ENCODE data around the gene UBXN7.
"Not testable (repeated sequence)": the region's sequence is repeated elsewhere in the genome, so short reads cannot be mapped to it uniquely, and the experiment has no call there.

Gene UBXN7

GRCh38 chr3:196360586-196360985 is 71.6 kb downstream of the UBXN7 start:
- no peak overlapping the region for H3K4me3 ChIP-seq (ENCODE audit: low read length in 2 of 2)
- no peaks in the 10 kb centered on the region for H3K27me3 ChIP-seq (ENCODE audit: control insufficient read depth in 2 of 2, insufficient read depth in 2 of 2, low read length in 2 of 2)
- H3K9me3 ChIP-seq (ENCODE audit: control insufficient read depth in 2 of 2, low read length in 2 of 2) = no peaks in the 10 kb centered on the region
- H3K4me1 ChIP-seq (ENCODE audit: control insufficient read depth in 2 of 2, insufficient read depth in 2 of 2, low read length in 2 of 2) = no peaks in the 10 kb centered on the region
- H3K36me3 ChIP-seq (ENCODE audit: control insufficient read depth in 2 of 2, insufficient read depth in 2 of 2, low read length in 2 of 2) = peaks cover 44 to 53% of the 10 kb centered on the region in 2 donors
- H3K9ac ChIP-seq (ENCODE audit: low read depth in 1 of 2, low read length in 2 of 2) = no peak overlapping the region
- H3K27ac ChIP-seq (ENCODE audit: low read depth in 2 of 2, low read length in 2 of 2) = no peak overlapping the region

- H3K27me3 ChIP-seq (ENCODE audit: control insufficient read depth in 2 of 2, insufficient read depth in 2 of 2, low read length in 2 of 2); H3K9ac ChIP-seq (ENCODE audit: low read depth in 1 of 2, low read length in 2 of 2); H3K4me3 ChIP-seq (ENCODE audit: low read length in 2 of 2); H3K4me1 ChIP-seq (ENCODE audit: control insufficient read depth in 2 of 2, insufficient read depth in 2 of 2, low read length in 2 of 2); H3K27ac ChIP-seq (ENCODE audit: low read depth in 2 of 2, low read length in 2 of 2); H3K9me3 ChIP-seq (ENCODE audit: control insufficient read depth in 2 of 2, low read length in 2 of 2): not testable (repeated sequence)
- peaks cover 52 to 63% of the 10 kb centered on the region in 2 donors for H3K36me3 ChIP-seq (ENCODE audit: control insufficient read depth in 2 of 2, insufficient read depth in 2 of 2, low read length in 2 of 2)
Measured at GRCh38 chr3:196358540-196358939, 73.7 kb downstream of the UBXN7 start.

DNA sequence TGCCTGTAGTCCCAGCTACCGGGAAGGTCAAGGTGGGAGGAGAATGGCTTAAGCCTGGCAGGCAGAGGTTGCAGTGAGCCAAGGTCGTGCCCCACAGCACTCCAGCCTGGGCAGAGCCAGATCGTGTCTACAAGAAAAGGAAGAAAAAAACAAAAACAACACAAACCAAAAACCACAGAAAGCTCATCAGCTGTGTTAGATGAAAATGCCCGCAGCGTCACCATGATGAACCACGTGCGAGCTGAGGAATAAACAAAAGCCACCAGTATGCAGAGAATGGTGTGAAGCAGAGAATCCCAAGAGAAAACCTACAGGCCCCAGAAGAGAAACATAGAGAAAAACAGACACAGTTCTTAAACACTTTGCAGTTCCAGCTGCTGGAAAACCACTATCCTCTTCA is 74.3 kb downstream of the UBXN7 start:
- no peaks in the 10 kb centered on the region for H3K4me1 ChIP-seq (ENCODE audit: control insufficient read depth in 2 of 2, insufficient read depth in 2 of 2, low read length in 2 of 2)
- no peaks in the 10 kb centered on the region for H3K27me3 ChIP-seq (ENCODE audit: control insufficient read depth in 2 of 2, insufficient read depth in 2 of 2, low read length in 2 of 2)
- H3K9ac ChIP-seq (ENCODE audit: low read depth in 1 of 2, low read length in 2 of 2) = no peak overlapping the region
- H3K27ac ChIP-seq (ENCODE audit: low read depth in 2 of 2, low read length in 2 of 2) = no peak overlapping the region
- H3K36me3 ChIP-seq (ENCODE audit: control insufficient read depth in 2 of 2, insufficient read depth in 2 of 2, low read length in 2 of 2) = peaks cover 52 to 63% of the 10 kb centered on the region in 2 donors
- no peaks in the 10 kb centered on the region for H3K9me3 ChIP-seq (ENCODE audit: control insufficient read depth in 2 of 2, low read length in 2 of 2)
- no peak overlapping the region for H3K4me3 ChIP-seq (ENCODE audit: low read length in 2 of 2)

- H3K27me3 ChIP-seq (ENCODE audit: control insufficient read depth in 2 of 2, insufficient read depth in 2 of 2, low read length in 2 of 2) = no peaks in the 10 kb centered on the region
- peaks cover 43 to 51% of the 10 kb centered on the region in 2 donors for H3K36me3 ChIP-seq (ENCODE audit: control insufficient read depth in 2 of 2, insufficient read depth in 2 of 2, low read length in 2 of 2)
- H3K9ac ChIP-seq (ENCODE audit: low read depth in 1 of 2, low read length in 2 of 2) = no peak overlapping the region
- H3K4me3 ChIP-seq (ENCODE audit: low read length in 2 of 2) = no peak overlapping the region
- no peak overlapping the region for H3K27ac ChIP-seq (ENCODE audit: low read depth in 2 of 2, low read length in 2 of 2)
- H3K9me3 ChIP-seq (ENCODE audit: control insufficient read depth in 2 of 2, low read length in 2 of 2) = no peaks in the 10 kb centered on the region
- no peaks in the 10 kb centered on the region for H3K4me1 ChIP-seq (ENCODE audit: control insufficient read depth in 2 of 2, insufficient read depth in 2 of 2, low read length in 2 of 2)
Measured at GRCh38 chr3:196356556-196356955, 75.7 kb downstream of the UBXN7 start.

DNA sequence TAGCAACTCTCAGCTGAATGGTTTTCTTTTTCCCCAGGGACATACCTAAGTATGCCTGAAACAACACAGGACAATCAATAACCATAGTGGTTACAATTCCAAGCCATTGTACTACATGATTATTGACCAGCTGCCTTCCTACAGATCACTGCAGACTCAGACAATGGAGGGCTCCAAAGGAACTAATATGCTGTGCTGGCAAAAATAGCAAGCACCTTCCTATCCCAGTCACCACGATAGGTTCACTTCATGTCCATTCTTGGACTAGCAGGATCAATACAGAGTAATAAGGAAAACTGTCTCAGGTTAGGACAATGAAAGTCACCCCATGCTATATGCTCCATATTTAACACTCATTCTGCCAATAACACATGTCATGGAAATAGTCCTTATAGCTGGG is 76.6 kb downstream of the UBXN7 start:
- no peaks in the 10 kb centered on the region for H3K9me3 ChIP-seq (ENCODE audit: control insufficient read depth in 2 of 2, low read length in 2 of 2)
- H3K27me3 ChIP-seq (ENCODE audit: control insufficient read depth in 2 of 2, insufficient read depth in 2 of 2, low read length in 2 of 2) = no peaks in the 10 kb centered on the region
- H3K27ac ChIP-seq (ENCODE audit: low read depth in 2 of 2, low read length in 2 of 2) = no peak overlapping the region
- no peak overlapping the region for H3K9ac ChIP-seq (ENCODE audit: low read depth in 1 of 2, low read length in 2 of 2)
- no peak overlapping the region for H3K4me3 ChIP-seq (ENCODE audit: low read length in 2 of 2)
- H3K36me3 ChIP-seq (ENCODE audit: control insufficient read depth in 2 of 2, insufficient read depth in 2 of 2, low read length in 2 of 2) = peaks cover 34 to 42% of the 10 kb centered on the region in 2 donors
- H3K4me1 ChIP-seq (ENCODE audit: control insufficient read depth in 2 of 2, insufficient read depth in 2 of 2, low read length in 2 of 2) = no peaks in the 10 kb centered on the region

DNA sequence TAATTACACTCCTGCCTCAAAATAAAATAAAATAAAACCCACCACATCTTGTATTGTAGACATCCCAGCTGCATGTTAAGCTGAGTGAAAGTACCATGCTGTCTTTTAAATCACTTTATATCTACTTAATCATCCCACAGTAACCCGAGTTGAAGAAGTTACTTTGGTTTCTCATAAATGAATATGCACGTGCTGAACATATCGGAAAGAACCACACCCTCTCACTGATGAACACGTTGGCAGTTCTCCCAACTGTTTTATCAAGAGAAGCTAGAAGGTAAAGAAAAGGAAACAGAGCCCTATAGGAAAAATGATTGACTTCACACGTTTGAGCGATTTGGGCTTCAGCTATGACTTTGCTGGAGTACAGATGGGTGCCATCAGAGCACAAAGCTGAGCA is 78.1 kb downstream of the UBXN7 start:
- H3K4me1 ChIP-seq (ENCODE audit: control insufficient read depth in 2 of 2, insufficient read depth in 2 of 2, low read length in 2 of 2) = no peaks in the 10 kb centered on the region
- H3K4me3 ChIP-seq (ENCODE audit: low read length in 2 of 2) = no peak overlapping the region
- H3K36me3 ChIP-seq (ENCODE audit: control insufficient read depth in 2 of 2, insufficient read depth in 2 of 2, low read length in 2 of 2) = peaks cover 29 to 39% of the 10 kb centered on the region in 2 donors
- no peak overlapping the region for H3K9ac ChIP-seq (ENCODE audit: low read depth in 1 of 2, low read length in 2 of 2)
- no peaks in the 10 kb centered on the region for H3K27me3 ChIP-seq (ENCODE audit: control insufficient read depth in 2 of 2, insufficient read depth in 2 of 2, low read length in 2 of 2)
- H3K9me3 ChIP-seq (ENCODE audit: control insufficient read depth in 2 of 2, low read length in 2 of 2) = no peaks in the 10 kb centered on the region
- no peak overlapping the region for H3K27ac ChIP-seq (ENCODE audit: low read depth in 2 of 2, low read length in 2 of 2)

GRCh38 chr3:196351541-196351940 is 80.7 kb downstream of the UBXN7 start:
- no peak overlapping the region for H3K9ac ChIP-seq (ENCODE audit: low read depth in 1 of 2, low read length in 2 of 2)
- H3K27ac ChIP-seq (ENCODE audit: low read depth in 2 of 2, low read length in 2 of 2) = no peak overlapping the region
- no peaks in the 10 kb centered on the region for H3K4me1 ChIP-seq (ENCODE audit: control insufficient read depth in 2 of 2, insufficient read depth in 2 of 2, low read length in 2 of 2)
- H3K36me3 ChIP-seq (ENCODE audit: control insufficient read depth in 2 of 2, insufficient read depth in 2 of 2, low read length in 2 of 2) = peaks cover 20% of the 10 kb centered on the region in 2 donors
- H3K9me3 ChIP-seq (ENCODE audit: control insufficient read depth in 2 of 2, low read length in 2 of 2) = no peaks in the 10 kb centered on the region
- no peaks in the 10 kb centered on the region for H3K27me3 ChIP-seq (ENCODE audit: control insufficient read depth in 2 of 2, insufficient read depth in 2 of 2, low read length in 2 of 2)
- no peak overlapping the region for H3K4me3 ChIP-seq (ENCODE audit: low read length in 2 of 2)

GRCh38 chr3:196350067-196350466 is 82.2 kb downstream of the UBXN7 start:
- no peaks in the 10 kb centered on the region for H3K9me3 ChIP-seq (ENCODE audit: control insufficient read depth in 2 of 2, low read length in 2 of 2)
- no peaks in the 10 kb centered on the region for H3K4me1 ChIP-seq (ENCODE audit: control insufficient read depth in 2 of 2, insufficient read depth in 2 of 2, low read length in 2 of 2)
- H3K36me3 ChIP-seq (ENCODE audit: control insufficient read depth in 2 of 2, insufficient read depth in 2 of 2, low read length in 2 of 2) = peaks cover 5 to 6% of the 10 kb centered on the region in 2 donors
- no peak overlapping the region for H3K27ac ChIP-seq (ENCODE audit: low read depth in 2 of 2, low read length in 2 of 2)
- no peak overlapping the region for H3K4me3 ChIP-seq (ENCODE audit: low read length in 2 of 2)
- H3K9ac ChIP-seq (ENCODE audit: low read depth in 1 of 2, low read length in 2 of 2) = no peak overlapping the region
- H3K27me3 ChIP-seq (ENCODE audit: control insufficient read depth in 2 of 2, insufficient read depth in 2 of 2, low read length in 2 of 2) = no peaks in the 10 kb centered on the region

GRCh38 chr3:196348698-196349097 is 83.5 kb downstream of the UBXN7 start:
- no peaks in the 10 kb centered on the region for H3K9me3 ChIP-seq (ENCODE audit: control insufficient read depth in 2 of 2, low read length in 2 of 2)
- H3K27ac ChIP-seq (ENCODE audit: low read depth in 2 of 2, low read length in 2 of 2) = no peak overlapping the region
- H3K36me3 ChIP-seq (ENCODE audit: control insufficient read depth in 2 of 2, insufficient read depth in 2 of 2, low read length in 2 of 2) = peaks cover 0 to 2% of the 10 kb centered on the region in 2 donors
- H3K4me3 ChIP-seq (ENCODE audit: low read length in 2 of 2) = no peak overlapping the region
- no peak overlapping the region for H3K9ac ChIP-seq (ENCODE audit: low read depth in 1 of 2, low read length in 2 of 2)
- no peaks in the 10 kb centered on the region for H3K4me1 ChIP-seq (ENCODE audit: control insufficient read depth in 2 of 2, insufficient read depth in 2 of 2, low read length in 2 of 2)
- no peaks in the 10 kb centered on the region for H3K27me3 ChIP-seq (ENCODE audit: control insufficient read depth in 2 of 2, insufficient read depth in 2 of 2, low read length in 2 of 2)

GRCh38 chr3:196344663-196345062 is 87.6 kb downstream of the UBXN7 start:
- H3K9me3 ChIP-seq (ENCODE audit: control insufficient read depth in 2 of 2, low read length in 2 of 2) = no peaks in the 10 kb centered on the region
- no peaks in the 10 kb centered on the region for H3K4me1 ChIP-seq (ENCODE audit: control insufficient read depth in 2 of 2, insufficient read depth in 2 of 2, low read length in 2 of 2)
- H3K4me3 ChIP-seq (ENCODE audit: low read length in 2 of 2) = no peak overlapping the region
- H3K9ac ChIP-seq (ENCODE audit: low read depth in 1 of 2, low read length in 2 of 2) = no peak overlapping the region
- H3K36me3 ChIP-seq (ENCODE audit: control insufficient read depth in 2 of 2, insufficient read depth in 2 of 2, low read length in 2 of 2) = peaks cover 0 to 2% of the 10 kb centered on the region in 2 donors
- no peaks in the 10 kb centered on the region for H3K27me3 ChIP-seq (ENCODE audit: control insufficient read depth in 2 of 2, insufficient read depth in 2 of 2, low read length in 2 of 2)
- no peak overlapping the region for H3K27ac ChIP-seq (ENCODE audit: low read depth in 2 of 2, low read length in 2 of 2)

DNA sequence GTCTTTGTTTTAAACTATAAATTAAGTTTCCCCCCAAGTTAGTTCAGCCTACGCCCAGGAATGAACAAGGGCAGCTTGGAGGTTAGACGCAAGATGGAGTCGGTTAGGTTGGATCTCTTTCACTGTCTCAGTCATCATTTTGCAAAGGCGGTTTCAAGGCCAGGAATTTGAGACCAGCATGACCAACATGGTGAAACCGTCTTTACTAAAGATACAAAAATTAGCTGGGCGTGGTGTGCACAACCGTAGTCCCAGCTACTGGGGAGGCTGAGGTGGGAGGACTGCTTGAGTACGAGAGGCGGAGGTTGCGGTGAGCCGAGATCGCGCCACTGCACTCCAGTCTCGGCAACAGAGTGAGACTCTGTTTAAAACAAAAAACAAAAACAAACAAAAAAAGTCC is 88.3 kb downstream of the UBXN7 start:
- H3K27ac ChIP-seq (ENCODE audit: low read depth in 2 of 2, low read length in 2 of 2) = not testable (repeated sequence)

More for the DNA sequence above, 88.3 kb downstream of the UBXN7 start:
- not testable (repeated sequence) for H3K9ac ChIP-seq (ENCODE audit: low read depth in 1 of 2, low read length in 2 of 2); H3K9me3 ChIP-seq (ENCODE audit: control insufficient read depth in 2 of 2, low read length in 2 of 2); H3K4me1 ChIP-seq (ENCODE audit: control insufficient read depth in 2 of 2, insufficient read depth in 2 of 2, low read length in 2 of 2); H3K4me3 ChIP-seq (ENCODE audit: low read length in 2 of 2); H3K36me3 ChIP-seq (ENCODE audit: control insufficient read depth in 2 of 2, insufficient read depth in 2 of 2, low read length in 2 of 2); H3K27me3 ChIP-seq (ENCODE audit: control insufficient read depth in 2 of 2, insufficient read depth in 2 of 2, low read length in 2 of 2)

Measured in mucosa of rectum (tissue), 2 donors.